Smooth muscle cell (in vitro differentiated cells): Measurements from ENCODE around the gene R3HDM4. TPM values are rescaled to one million over a fixed set of nuclear protein-coding genes. Genes with fewer than 3 reads are reported as not detected.
A peak's percentile ranks its signal among the peaks of the same experiment; 100 is the strongest.

ENCODE experiments used
- DNase-seq: peaks from one replicate; lab custom pipeline; 2025; ENCODE audit not compliant: unreplicated experiment; lab: John Stamatoyannopoulos, UW
- H2AFZ ChIP-seq: fragments of 200-600 bp; sonication (generic); 2 replicates; pipeline ENCODE4 v1.6.0; 2016; ENCODE audit warnings: antibody characterized with exemption, low read depth, mild to moderate bottlenecking
- H3F3A ChIP-seq: fragments of 200-600 bp; sonication (generic); 2 replicates; pipeline ENCODE4 v1.6.0; 2017; ENCODE audit warnings: antibody characterized with exemption, low read depth
- H3K27ac ChIP-seq: fragments of 200-600 bp; sonication (generic); 2 replicates; pipeline ENCODE4 v1.5.1; 2016; ENCODE audit warnings: low read depth, mild to moderate bottlenecking
- H3K27me3 ChIP-seq: fragments of 200-600 bp; sonication (generic); 2 replicates; pipeline ENCODE4 v1.6.1; 2016; ENCODE audit warnings: low read depth, mild to moderate bottlenecking
- H3K36me3 ChIP-seq: fragments of 200-600 bp; sonication (generic); 2 replicates; pipeline ENCODE4 v1.5.1; 2016; ENCODE audit warnings: low read depth
- H3K4me1 ChIP-seq: fragments of 200-600 bp; sonication (generic); 2 replicates; pipeline ENCODE4 v1.5.1; 2016; ENCODE audit warnings: low read depth
- H3K4me2 ChIP-seq: fragments of 200-600 bp; sonication (generic); 2 replicates; pipeline ENCODE4 v1.6.0; 2016; ENCODE audit warnings: mild to moderate bottlenecking
- H3K4me3 ChIP-seq: fragments of 200-600 bp; sonication (generic); 2 replicates; pipeline ENCODE4 v1.5.1; 2016; ENCODE audit warnings: mild to moderate bottlenecking
- H3K79me2 ChIP-seq: fragments of 200-600 bp; sonication (generic); 2 replicates; pipeline ENCODE4 v1.6.0; 2016; ENCODE audit warnings: low read depth, mild to moderate bottlenecking
- H3K9ac ChIP-seq: fragments of 200-600 bp; sonication (generic); 2 replicates; pipeline ENCODE4 v1.6.0; 2016; ENCODE audit warnings: low read depth
- H3K9me3 ChIP-seq: fragments of 200-600 bp; sonication (generic); replicated peaks from 2 replicates; pipeline ENCODE4 v1.5.1; 2016; ENCODE audit warnings: low read depth
- H4K20me1 ChIP-seq: fragments of 200-600 bp; sonication (generic); 2 replicates; pipeline ENCODE4 v1.6.0; 2016; ENCODE audit warnings: low read depth
- WGBS: methylation state at CpG from one replicate; pipeline ENCODE4 v1.1.7; 2016; ENCODE audit warnings: low lambda C conversion rate; 5-methylcytosine and 5-hydroxymethylcytosine counted together
- polyA plus RNA-seq: library from polyadenylated mRNA; unstranded; fragments of >200 nt; fragmentation: Nextera tagmentation; extraction: Ambion mirVana; gene quantifications from 2 replicates; pipeline ENCODE4 v1.2.1, GENCODE V29; 2016
- total RNA-seq: library from RNA; depleted of rRNA; stranded (reverse); fragments of >200 nt; gene quantifications from 2 replicates; pipeline ENCODE4 v1.2.3, GENCODE V29; 2014
- TF ChIP-seq, protein P1 (sequence below): fragments of 200-600 bp; sonication (generic); IDR thresholded peaks from 2 replicates; pipeline ENCODE4 v1.5.1; 2017; ENCODE audit warnings: borderline replicate concordance, mild to moderate bottlenecking, antibody characterized with exemption; ENCODE audit not compliant: insufficient read depth, poor library complexity, severe bottlenecking

R3HDM4 gene
- total and polyA plus RNA-seq, 2 experiments from 2014 or later: 42.3 to 69.4 TPM

DNA sequence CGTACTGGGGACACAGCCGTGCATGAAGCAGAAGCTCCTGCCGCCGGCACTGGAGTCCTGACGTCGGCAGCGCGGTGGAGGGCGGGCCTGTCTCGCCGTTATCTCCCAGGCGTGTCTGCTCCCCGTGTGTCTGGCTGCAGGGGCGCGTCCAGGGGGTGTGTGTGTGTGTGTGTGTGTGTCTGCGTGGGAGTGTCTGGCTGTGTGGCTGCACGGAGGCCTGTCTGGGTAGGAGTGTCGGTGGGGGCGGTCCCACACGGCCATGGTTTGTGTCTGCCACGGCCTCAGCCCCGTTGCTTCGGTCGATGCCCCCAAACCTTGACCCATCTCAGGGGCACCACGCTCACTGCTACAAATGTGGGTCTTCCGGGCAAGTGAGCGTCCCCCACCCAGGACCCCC is 31.1 kb upstream of the R3HDM4 start:
- H3K79me2 ChIP-seq: peaks cover 100% of the 10 kb centered on the region
- no peak overlapping the region for H3K4me3 ChIP-seq
- H3K9me3 ChIP-seq: no peaks in the 10 kb centered on the region
- H3K36me3 ChIP-seq: no peaks in the 10 kb centered on the region
- no peaks in the 10 kb centered on the region for H3K4me1 ChIP-seq
- TF ChIP-seq, protein P1, sequence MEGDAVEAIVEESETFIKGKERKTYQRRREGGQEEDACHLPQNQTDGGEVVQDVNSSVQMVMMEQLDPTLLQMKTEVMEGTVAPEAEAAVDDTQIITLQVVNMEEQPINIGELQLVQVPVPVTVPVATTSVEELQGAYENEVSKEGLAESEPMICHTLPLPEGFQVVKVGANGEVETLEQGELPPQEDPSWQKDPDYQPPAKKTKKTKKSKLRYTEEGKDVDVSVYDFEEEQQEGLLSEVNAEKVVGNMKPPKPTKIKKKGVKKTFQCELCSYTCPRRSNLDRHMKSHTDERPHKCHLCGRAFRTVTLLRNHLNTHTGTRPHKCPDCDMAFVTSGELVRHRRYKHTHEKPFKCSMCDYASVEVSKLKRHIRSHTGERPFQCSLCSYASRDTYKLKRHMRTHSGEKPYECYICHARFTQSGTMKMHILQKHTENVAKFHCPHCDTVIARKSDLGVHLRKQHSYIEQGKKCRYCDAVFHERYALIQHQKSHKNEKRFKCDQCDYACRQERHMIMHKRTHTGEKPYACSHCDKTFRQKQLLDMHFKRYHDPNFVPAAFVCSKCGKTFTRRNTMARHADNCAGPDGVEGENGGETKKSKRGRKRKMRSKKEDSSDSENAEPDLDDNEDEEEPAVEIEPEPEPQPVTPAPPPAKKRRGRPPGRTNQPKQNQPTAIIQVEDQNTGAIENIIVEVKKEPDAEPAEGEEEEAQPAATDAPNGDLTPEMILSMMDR: no peak
- no peak for DNase-seq
- no peaks in the 10 kb centered on the region for H3K27me3 ChIP-seq
- H2AFZ ChIP-seq: no peak overlapping the region
- no peak overlapping the region for H3K4me2 ChIP-seq
- no peaks in the 10 kb centered on the region for H3F3A ChIP-seq
- peaks cover 99% of the 10 kb centered on the region for H4K20me1 ChIP-seq
- peak overlapping the region; percentile 74 for H3K9ac ChIP-seq
- WGBS: 46% methylated on average over 27 of the region's 27 CpGs
- H3K27ac ChIP-seq: peak overlapping the region; percentile 88

DNA sequence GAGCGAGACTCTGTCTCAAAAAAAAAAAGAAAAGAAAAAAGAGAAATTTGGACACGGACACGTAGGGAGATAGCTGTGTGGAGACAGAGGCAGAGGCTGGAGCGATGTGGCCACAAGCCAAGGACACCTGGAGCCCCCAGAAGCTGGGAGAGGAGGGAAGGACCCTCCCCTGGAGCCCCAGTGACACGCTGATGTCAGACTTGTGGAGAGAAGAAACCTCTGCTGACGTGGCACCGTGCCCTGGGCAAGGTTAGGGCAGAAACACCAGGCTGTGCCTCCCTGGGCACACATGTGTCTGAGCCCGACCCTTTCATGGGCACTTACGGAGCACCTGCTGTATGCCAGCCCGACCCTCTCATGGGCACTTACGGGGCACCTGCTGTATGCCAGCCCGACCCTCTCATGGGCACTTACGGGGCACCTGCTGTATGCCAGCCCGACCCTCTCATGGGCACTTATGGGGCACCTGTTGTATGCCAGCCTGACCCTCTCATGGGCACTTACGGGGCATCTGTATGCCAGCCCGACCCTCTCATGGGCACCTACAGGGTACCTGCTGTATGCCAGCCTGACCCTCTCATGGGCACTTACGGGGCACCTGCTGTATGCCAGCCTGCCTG is 30.6 kb upstream of the R3HDM4 start:
- Histone ChIP-seq H3K4me3 (no peak overlapping the region), H3K36me3 (no peaks in the 10 kb centered on the region), H3K4me2 (no peak overlapping the region), H3K9ac (no peak overlapping the region), H3K27me3 (no peaks in the 10 kb centered on the region), H3K27ac (peak overlapping the region; percentile 16), H2AFZ (no peak overlapping the region), H3F3A (no peaks in the 10 kb centered on the region), H4K20me1 (peaks cover 99% of the 10 kb centered on the region), H3K4me1 (no peaks in the 10 kb centered on the region), H3K79me2 (peaks cover 100% of the 10 kb centered on the region), H3K9me3 (no peaks in the 10 kb centered on the region)
- TF ChIP-seq, protein P1: no peak
- 97% methylated on average over 17 of the region's 17 CpGs for WGBS
- no peak for DNase-seq

DNA sequence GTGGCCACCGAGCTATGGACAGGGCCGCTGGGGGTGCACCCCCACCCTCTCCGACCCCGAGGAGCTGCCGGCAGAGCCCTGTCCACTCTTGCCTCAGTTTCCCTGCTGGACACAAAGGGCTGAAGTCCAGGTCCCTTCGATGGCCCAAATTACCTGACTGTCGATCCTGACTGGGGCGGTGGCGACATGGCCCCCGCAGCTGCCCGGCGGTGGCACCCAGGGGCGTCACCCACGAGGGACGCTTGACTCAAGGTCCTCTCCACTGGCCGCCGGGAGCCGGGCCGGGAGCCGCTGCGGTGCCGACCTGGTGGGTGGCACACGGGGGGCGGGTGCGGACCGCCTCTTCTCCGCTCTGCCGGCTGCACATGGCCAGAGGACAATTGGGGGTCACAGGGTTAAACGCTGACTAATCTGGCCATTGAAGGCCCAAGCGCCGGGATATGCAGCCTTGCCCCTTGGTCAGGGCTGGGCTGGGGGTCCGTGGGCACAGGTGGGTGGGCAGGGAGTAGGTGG is 29.2 kb upstream of the R3HDM4 start:
- Histone ChIP-seq H3K79me2 (peaks cover 100% of the 10 kb centered on the region), H3F3A (no peaks in the 10 kb centered on the region), H3K27ac (no peak overlapping the region), H3K27me3 (no peaks in the 10 kb centered on the region), H3K4me3 (no peak overlapping the region), H2AFZ (no peak overlapping the region), H3K4me1 (no peaks in the 10 kb centered on the region), H4K20me1 (peaks cover 98% of the 10 kb centered on the region), H3K9me3 (no peaks in the 10 kb centered on the region), H3K9ac (no peak overlapping the region), H3K4me2 (no peak overlapping the region), H3K36me3 (no peaks in the 10 kb centered on the region)
- no peak for DNase-seq
- WGBS: 97% methylated on average over 29 of the region's 32 CpGs
- TF ChIP-seq, protein P1: no peak
